ENCODE data around the gene PCSK5.
"Not testable (repeated sequence)": the region's sequence is repeated elsewhere in the genome, so short reads cannot be mapped to it uniquely, and the experiment has no call there.

Gene PCSK5

DNA sequence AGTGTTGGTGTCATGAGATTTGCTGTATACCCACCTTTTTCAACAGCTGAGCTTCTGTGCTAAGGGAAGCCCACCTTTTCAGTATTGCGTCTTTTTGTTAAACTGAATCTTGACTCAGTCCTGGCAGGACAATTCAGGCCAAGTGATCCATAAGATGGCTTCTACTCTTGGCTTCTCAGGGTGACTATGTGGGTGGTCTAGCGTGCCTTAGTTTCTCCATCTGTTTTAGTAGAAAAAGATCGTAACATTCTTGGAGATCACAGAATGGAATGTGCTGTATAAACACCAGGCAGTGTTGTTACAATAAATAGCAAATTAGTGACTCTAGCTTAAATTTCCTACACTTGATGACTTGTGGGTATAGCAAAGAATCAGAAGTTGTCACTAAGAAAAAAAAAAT, 66.6 kb downstream of the PCSK5 start:
- no peak overlapping the region for H3K4me3 ChIP-seq
- H3K27ac ChIP-seq = no peak overlapping the region

DNA sequence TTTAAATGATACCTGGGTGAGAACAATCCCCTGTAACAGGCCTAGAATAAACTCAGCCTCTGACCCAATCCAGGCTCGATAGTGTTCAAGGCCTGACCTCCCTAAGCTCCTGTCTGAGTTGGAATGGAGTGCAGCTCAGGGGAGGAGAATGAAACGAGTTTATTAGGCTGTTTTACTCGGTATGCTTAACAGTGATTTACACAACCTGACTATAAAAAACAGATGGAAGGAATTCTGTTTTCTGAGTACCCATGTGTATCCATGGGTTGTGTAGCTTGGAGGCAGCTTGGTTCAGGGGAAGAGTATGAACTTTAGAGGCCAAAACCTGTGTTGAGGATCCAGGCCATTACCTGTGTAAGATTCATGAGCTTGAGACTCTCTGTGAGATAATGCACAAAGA, 67.8 kb downstream of the PCSK5 start:
- Histone ChIP-seq H3K4me3 (no peak overlapping the region), H3K27ac (no peak overlapping the region)

DNA sequence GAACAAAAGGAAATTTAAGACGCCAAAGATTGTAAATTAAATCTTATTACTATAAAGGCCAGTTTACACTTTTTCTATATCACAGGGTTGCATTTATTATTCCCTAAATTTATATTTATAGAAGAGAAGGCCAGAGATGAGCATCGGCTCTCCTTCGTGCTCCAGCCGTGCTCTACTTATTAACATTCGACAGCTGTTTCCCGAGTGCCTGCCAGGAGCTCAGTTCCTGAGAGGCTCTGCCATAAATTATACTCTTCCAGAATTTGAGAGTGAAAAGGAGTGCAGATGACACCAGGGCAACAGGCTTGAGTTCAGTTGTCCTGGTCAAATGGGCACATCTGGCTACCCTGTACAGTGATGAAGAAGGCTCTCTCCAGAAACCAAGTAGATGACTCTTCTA, 70.1 kb downstream of the PCSK5 start:
- no peak overlapping the region for H3K4me3 ChIP-seq
- H3K27ac ChIP-seq = no peak overlapping the region

DNA sequence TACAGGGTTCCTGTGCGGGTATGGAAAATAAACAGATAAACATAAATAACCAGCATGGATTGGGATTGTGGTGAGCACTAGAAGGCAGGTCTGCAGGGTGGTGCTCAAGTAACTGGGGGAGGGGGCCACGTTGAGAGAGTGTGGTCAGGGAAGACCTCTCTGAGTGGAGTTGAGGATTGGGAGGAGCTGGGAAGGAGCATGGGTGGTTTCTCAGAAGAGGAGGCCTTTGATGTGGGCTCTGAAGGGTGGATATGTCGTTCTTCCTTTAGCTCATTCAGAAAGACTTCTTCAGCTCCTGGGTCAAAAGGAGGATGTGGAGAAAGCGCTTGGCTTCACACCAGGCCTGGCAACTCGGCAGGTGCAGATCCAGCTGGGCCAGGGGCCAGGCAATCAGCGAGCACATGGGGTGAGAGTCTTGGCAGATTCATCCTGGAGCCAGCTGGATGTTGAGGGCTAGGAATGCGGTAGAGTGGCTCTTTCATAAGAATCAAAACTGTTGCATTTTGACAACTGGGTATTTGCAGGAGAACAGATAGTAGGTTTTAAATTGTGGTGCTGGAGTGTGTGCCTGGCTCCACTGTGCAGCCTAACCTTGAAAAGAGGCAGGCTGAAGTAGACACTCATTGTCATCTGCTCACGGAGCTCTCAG, 71.7 kb downstream of the PCSK5 start:
- H3K27ac ChIP-seq = peak overlapping the region in 1 of 21 experiments; percentile 17
- H3K4me3 ChIP-seq = no peak overlapping the region

DNA sequence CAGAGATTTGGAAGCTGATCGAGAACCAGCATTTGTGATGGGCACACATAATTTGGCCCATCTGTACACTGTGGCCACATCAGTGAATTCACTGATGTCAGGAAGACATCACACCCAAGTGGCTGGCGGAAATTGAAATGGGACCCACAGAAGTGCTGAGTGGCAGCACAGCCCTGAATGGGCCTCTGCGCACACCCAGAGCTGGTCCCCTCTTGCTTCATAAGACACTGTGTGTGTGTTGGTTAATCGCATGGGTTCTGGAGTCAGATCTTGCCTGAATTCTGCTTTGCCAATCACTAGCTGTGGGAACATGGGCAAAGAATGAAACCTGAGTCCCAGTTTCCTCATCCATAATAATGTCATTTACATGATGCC, 72.2 kb downstream of the PCSK5 start:
- Histone ChIP-seq H3K4me3 (no peak overlapping the region), H3K27ac (peak overlapping the region in 1 of 21 experiments; percentile 17)

DNA sequence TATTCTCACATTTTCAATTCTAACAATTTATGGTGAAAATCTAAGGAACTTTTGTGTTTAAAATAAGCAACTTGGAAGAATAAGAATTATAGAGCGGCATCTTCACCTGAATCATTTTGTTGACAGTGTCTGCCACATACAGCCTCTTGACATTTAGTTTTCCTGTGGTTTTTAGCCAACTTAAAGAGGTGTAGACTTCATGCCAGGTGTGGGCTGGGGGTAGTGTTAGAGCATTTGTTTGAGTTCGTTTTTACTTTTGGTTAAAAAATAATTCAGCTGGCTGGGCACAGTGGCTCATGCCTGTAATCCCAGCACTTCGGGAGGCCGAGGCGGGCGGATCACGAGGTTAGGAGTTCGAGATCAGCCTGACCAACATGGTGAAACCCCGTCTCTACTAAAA, 72.8 kb downstream of the PCSK5 start:
- not testable (repeated sequence) for H3K4me3 ChIP-seq, H3K27ac ChIP-seq

DNA sequence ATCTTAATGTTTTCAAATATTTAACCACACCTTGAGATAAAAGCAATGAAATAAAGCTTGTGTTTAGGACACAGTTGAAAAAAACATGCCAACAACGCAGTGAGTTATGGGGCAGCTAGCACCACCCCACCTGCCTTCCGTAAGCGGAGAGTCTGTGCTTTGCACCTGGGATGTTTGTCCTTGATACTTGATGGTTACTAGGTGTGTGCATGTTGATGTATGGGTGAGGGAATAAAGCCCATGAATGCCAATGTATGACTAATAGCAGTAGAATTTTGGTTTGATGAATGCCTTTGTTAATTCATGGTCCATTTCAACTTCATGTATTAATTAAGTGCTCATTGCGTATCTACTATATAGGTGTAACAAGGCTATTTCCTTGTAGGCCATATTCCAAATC, 74.0 kb downstream of the PCSK5 start:
- H3K4me3 ChIP-seq = no peak overlapping the region
- H3K27ac ChIP-seq = no peak overlapping the region

DNA sequence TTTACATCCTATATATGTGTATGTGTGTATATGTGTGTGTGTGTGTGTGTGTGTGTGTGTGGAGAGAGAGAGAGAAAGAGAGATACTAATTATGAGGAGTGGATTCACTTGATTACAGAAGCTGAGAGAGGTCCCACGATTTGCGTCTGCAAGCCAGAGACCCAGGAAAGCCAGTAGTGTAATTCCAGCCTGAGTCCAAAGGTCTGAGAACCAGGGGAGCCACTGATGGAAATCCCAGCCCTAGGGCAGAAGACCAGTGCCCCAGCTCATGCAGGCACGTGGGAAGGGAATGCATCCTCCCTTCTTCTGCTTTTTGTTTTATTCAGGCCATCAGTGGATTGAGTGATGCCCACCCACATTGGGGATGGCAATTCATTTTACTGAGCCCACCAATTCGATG, 74.8 kb downstream of the PCSK5 start:
- Histone ChIP-seq H3K4me3 (no peak overlapping the region), H3K27ac (no peak overlapping the region)

DNA sequence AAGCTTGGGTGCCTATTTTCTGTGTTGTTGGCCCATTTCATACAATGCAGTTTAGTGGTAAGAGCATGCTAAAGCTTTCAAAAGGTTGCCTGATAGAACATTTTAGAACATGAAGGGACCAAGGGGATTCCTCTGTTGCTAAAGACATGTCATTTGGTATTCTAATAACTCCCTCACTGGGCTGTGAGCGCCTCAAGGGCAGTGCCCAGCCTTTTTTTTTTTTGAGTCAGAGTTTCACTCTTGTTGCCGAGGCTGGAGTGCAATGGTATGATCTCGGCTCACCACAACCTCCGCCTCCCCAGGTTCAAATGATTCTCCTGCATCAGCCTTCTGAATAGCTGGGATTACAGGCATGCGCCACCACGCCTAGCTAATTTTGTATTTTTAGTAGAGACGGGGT, 77.1 kb downstream of the PCSK5 start:
- no peak overlapping the region for H3K27ac ChIP-seq
- H3K4me3 ChIP-seq = no peak overlapping the region

DNA sequence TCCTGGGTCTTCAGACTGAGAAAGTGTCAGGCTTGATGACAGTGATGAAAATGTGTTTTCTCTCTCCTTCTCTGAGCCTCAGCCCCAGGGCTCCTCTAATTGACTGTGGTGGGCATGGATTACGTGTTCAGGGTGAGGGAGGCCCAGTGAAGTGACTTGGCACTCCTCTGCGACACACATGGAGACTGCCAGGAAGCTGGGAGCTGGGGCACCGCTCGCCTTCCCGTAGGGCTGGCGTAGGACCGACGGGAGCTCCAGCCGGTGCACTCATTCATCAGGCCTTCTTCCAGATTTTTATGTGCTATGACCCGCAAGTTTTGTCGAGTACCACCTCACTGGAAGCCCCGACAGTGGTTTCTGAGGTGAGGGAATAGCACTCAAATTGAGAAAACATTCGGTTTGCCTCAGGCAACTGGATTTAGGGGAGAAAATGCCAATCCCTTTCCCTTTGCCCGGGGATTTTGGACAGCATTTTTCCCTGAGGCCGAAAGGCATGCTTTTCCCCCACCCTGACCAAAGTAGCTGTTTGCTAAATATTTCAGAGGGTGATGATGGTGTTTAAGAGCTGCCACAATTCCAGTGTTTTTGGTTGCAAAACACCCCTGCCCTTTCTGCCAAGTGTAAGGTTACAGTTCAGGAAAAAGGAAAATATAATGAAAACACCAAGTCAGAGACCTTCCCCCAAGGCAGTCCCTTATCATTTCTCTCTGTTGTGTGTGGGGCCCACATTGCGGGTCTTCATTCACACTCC, 83.7 kb downstream of the PCSK5 start:
- H3K27ac ChIP-seq = no peak overlapping the region
- no peak overlapping the region for H3K4me3 ChIP-seq

DNA sequence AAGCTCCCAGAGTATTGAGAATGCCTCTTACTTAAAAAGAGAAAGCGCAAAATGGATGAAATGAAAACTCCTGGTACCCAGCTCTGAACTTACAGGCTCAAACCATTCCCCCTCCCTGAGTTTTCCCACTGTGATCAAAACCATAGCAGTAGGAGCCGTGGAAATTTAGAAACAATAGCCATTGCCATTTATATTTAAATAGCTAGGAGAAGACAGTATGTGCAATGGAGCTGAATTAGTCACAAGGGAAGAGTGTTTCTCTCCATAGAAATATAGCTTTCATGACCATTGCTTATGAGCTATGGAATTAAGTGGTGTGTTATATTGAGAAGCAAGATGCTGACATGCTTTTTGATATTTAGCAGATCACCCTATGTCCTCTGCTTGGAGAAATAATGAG, 84.6 kb downstream of the PCSK5 start:
- Histone ChIP-seq H3K4me3 (no peak overlapping the region), H3K27ac (no peak overlapping the region)

DNA sequence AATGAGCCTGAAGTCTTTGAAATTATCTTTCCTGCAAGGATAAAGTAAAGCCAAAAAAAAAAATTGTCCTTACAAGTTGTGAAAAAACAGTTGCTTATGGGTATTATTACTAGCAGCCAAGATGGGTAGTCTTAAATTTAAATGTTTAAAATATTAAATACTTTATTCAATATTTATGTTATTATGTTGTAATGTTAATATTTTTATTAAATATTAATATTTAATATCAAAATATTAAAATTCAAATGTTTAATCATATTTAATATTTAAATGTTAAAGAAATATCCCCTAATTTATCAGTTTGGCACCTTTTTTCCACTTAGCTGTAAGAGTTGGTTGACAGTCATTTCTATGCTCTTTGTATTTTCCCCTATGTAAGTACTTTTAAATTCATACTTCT, 86.1 kb downstream of the PCSK5 start:
- H3K27ac ChIP-seq = no peak overlapping the region

DNA sequence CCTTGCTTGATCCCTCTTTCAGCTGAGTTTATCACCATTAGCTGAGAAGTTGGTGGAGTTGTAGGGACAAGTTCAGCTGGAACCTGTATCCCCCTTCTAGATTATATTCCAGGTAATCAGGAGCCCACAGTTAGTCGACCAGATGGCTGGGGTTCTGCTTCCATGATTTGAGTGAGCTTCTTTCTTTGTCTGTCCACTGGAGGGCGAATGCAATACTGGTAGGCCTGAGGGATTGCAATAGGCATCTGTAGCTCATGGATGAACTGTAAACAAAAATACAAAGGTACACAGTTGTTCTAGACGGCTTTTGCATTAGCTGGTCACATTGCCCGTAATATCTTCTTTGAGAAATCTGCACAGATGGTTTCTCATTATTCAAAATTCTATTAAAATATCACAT, 88.9 kb downstream of the PCSK5 start:
- Histone ChIP-seq H3K4me3 (no peak overlapping the region), H3K27ac (no peak overlapping the region)

More for the DNA sequence above, 86.1 kb downstream of the PCSK5 start:
- no peak overlapping the region for H3K4me3 ChIP-seq

DNA sequence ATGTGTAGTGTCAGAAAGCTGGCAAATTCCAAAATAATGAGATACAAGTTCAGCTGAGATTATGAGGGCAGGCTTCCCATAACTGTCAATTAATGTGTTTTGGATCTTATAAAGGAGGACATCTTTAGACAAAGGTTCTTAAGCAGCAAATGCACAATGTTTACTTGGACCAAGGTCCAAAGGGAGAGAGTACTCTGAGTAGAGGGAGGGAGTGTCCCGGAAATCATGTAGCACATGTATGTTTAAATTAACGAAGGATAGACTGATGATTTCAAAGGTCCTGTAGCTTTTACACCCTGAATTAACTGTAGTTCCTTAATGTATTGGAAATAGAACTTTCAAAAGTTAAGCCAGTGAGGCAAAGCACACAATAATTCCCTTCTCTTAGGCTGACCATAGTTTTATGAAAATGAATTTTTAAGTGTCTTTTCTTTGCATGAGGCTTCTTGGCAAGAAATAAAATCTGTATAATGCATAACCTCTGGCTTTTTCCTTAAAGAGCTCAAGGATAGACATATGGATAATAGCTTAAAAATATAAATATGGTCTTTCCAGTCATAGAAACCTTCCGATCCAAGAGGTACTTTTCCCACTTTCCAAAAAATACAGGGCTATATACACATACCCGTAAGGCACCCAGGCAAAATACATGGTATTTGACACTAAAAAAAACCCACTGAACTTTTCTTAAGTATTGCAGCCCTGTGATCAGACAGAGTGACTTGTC, 93.0 kb downstream of the PCSK5 start:
- no peak overlapping the region for H3K27ac ChIP-seq
- no peak overlapping the region for H3K4me3 ChIP-seq

DNA sequence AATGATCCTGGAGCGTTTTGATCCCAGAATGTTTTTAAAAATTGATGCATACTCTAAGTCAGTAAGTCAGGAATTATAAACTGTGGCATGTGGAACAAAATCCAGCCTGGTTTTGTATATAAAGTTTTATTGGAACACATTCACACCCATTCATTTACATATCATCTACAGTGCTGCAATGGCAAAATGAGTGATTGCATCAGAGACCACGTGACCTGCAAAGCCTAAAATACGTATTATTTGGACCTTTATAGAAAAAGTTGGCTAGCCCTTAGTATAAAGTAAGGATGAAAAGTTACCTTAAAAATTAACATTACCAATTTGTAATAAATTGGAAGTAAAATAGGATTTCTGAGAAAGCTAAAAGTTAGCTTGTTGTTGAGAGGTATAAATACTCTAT, 95.0 kb downstream of the PCSK5 start:
- Histone ChIP-seq H3K4me3 (no peak overlapping the region), H3K27ac (no peak overlapping the region)

DNA sequence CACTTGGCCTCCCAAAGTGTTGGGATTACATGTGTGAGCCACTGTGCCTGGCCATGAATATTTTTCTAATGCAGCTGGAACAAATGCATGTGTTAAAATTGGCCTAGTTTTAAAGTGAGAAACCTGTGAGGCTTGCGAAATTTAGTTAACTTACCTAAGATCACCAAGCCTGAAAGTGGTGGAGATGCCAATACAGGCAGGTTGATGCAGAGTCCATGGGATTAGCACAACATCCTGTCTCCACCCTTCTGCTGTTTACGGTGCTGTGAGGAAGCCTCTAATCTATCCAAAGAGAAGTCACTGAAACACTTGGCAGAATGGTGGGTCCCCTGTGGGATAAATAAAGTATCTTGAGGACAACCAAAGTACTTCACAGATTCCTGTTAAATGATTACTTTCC, 98.2 kb downstream of the PCSK5 start:
- H3K4me3 ChIP-seq = no peak overlapping the region
- no peak overlapping the region for H3K27ac ChIP-seq

DNA sequence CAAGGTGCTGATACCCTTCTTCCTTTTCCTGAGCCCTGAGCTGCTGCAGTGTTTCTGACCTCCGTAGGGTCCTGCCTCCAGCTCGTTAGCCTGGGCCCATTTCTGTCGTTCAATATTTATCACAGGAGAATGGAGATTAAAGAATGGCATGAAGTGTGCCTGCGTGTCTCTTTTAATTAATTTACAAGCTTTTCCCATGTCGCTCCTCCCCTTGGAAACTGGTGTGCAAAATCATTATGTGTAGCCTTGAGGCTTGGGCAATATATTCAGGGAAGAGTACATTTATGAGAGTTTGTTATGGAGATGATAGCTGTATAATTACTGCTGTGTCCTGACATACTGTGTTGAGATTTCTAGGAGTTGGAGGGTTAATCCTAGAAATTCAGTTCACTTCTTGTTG, 99.7 kb downstream of the PCSK5 start:
- no peak overlapping the region for H3K4me3 ChIP-seq
- H3K27ac ChIP-seq = no peak overlapping the region

DNA sequence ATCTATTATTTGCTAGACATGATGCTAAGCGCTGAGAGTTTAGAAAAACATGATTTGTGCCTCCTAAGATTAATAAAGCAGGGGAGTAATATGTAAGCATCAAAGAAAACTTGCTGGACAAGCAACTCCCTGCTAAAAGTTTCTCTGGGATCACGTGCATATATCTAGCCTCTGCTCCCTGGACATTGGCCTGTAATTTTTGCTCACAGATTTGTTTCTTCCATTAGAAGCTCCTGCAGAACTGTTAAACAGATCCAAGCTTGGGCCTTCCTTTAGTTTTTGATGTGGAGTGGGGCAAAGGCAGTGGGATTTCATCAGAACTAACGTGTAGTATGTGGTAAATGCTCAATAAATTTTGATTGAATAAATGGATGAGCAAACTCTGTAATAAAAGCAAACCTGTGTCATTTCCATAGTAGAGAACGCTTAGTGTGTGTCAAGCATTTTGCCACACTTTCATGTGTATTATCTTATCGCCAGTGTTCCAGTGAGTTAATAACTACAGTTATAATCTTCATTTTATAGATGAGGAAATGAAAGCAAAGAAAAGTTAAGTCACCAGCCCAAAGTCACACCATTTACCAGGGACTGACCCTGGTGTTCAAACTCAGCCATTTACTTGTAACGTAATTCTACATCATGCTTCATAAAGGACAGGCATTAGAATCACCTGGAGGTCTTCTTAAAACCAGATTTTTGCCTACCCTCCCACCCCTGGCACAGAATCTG, 100.3 kb downstream of the PCSK5 start:
- H3K27ac ChIP-seq = no peak overlapping the region
- no peak overlapping the region for H3K4me3 ChIP-seq

DNA sequence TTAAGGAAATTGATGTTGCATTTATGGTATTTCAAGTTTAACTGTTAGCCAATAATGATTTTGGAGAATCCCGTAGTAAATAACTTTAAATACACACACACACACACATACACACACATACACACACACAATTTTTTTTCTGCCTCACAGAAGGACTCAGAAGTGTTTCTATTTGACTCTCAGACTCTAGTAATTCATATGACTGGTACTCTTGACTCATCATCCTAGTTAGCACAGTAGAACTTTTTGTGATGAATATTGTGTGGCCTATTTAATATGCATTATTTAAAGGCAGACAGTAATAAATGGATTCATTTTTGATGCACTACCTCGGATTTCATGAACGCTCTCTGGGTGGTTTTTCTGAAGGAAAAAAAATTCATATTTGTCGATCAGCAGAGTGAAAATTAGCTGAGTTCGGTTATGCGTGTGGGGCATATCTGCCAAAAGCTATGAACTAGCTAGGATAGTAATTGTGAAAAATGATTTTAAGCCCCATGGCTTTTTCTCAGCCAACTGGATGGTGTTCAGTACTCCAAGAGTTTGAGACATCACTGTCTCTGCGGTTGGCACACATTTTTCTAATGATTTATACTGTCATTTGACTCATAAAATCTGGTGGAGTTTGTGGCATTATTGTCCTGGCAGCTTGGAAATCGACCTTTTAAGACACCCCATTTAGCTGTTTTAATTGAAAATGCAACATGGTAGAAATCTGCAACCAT, 102.2 kb downstream of the PCSK5 start:
- Histone ChIP-seq H3K4me3 (no peak overlapping the region), H3K27ac (peak overlapping the region in 1 of 21 experiments; percentile 20)

DNA sequence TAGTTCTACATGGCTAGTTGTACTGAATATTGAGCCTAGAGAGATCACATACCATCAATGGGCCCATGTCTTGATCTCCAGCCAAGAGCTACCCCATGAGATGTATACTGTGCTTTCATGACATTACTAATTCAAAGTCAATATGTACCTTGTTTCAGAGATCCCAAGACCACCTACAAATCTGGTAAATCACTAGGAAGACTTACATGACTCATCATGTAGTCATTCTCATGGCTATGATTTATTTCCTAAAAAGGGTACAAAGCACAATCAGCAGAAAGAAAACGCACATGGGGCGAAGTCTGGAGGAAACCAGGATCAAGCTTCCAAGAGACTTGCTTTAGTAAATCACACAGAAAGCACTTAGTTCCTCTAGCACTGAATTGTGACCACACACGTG, 103.0 kb downstream of the PCSK5 start:
- Histone ChIP-seq H3K27ac (no peak overlapping the region), H3K4me3 (no peak overlapping the region)

Data from skin epidermis (tissue), 12 donors.